H1 (cell line): ENCODE measurements around the gene PSD2.

ENCODE experiments used
- CBX8 ChIP-seq: fragments of 300-800, 300-1000 bp; sonication (generic); IDR thresholded peaks from 2 replicates; pipeline ENCODE4 v1.7.1; 2016; ENCODE audit warnings: low read depth, low read length, borderline replicate concordance
- CHD2 ChIP-seq: IDR thresholded peaks from 2 replicates; pipeline ENCODE4 v1.6.1; 2012; ENCODE audit warnings: low read length, improper control_type of control experiment
- EZH2 ChIP-seq: fragments of 200-600 bp; sonication (generic); IDR thresholded peaks from 2 replicates; pipeline ENCODE4 v1.7.1; 2012; ENCODE audit warnings: low read depth, mild to moderate bottlenecking, moderate library complexity, low read length, inconsistent platforms; ENCODE audit not compliant: severe bottlenecking
- KDM1A ChIP-seq: fragments of 200-600, 300-600 bp; sonication (generic); IDR thresholded peaks from 2 replicates; pipeline ENCODE4 v1.7.1; 2016; ENCODE audit warnings: mild to moderate bottlenecking, low read length, borderline replicate concordance
- POLR2A ChIP-seq, 2 experiments: IDR thresholded peaks; 1 replicate in 1 of 2; 2 replicates in 1 of 2; pipeline ENCODE4 v1.6.1; 2011; ENCODE audit warnings: low read depth in 2 of 2, low read length in 2 of 2, mild to moderate bottlenecking in 2 of 2; ENCODE audit errors: control extremely low read depth in 1 of 2
- TAF1 ChIP-seq: IDR thresholded peaks from 2 replicates; pipeline ENCODE4 v1.6.1; 2011; ENCODE audit warnings: mild to moderate bottlenecking, low read depth, low read length
- TCF12 ChIP-seq: IDR thresholded peaks from 2 replicates; pipeline ENCODE4 v1.6.1; 2011; ENCODE audit warnings: low read depth, mild to moderate bottlenecking, low read length
- YY1 ChIP-seq: IDR thresholded peaks from 2 replicates; pipeline ENCODE4 v1.6.1; 2011; ENCODE audit warnings: low read depth, mild to moderate bottlenecking, low read length
- ZNF274 ChIP-seq: IDR thresholded peaks from 2 replicates; pipeline ENCODE4 v1.7.0; 2012; ENCODE audit warnings: low read length, borderline replicate concordance; ENCODE audit errors: extremely low read depth
- TF ChIP-seq, protein P1 (sequence below), 3 experiments: IDR thresholded peaks; 1 replicate in 2 of 3; 2 replicates in 1 of 3; pipeline versions ENCODE4 v1.5.1 to v1.6.1; 2011; ENCODE audit warnings: low read length in 3 of 3, mild to moderate bottlenecking in 3 of 3, inconsistent platforms in 2 of 3, low read depth in 1 of 3, moderate library complexity in 1 of 3; ENCODE audit not compliant: insufficient read depth in 1 of 3; ENCODE audit errors: control extremely low read depth in 1 of 3
- TF ChIP-seq, protein P2 (sequence below): fragments of 300-600 bp; sonication (generic); IDR thresholded peaks from 2 replicates; pipeline ENCODE4 v1.7.1; 2012; ENCODE audit warnings: low read length, moderate library complexity, mild to moderate bottlenecking, inconsistent platforms; ENCODE audit not compliant: insufficient replicate concordance
- TF ChIP-seq, protein P3 (sequence below): IDR thresholded peaks from 2 replicates; pipeline ENCODE4 v1.6.1; 2012; ENCODE audit warnings: inconsistent platforms
- TF ChIP-seq, protein P4 (sequence below): IDR thresholded peaks from 2 replicates; pipeline ENCODE4 v1.6.1; 2011; ENCODE audit warnings: low read depth, mild to moderate bottlenecking, low read length; ENCODE audit not compliant: insufficient read depth

DNA sequence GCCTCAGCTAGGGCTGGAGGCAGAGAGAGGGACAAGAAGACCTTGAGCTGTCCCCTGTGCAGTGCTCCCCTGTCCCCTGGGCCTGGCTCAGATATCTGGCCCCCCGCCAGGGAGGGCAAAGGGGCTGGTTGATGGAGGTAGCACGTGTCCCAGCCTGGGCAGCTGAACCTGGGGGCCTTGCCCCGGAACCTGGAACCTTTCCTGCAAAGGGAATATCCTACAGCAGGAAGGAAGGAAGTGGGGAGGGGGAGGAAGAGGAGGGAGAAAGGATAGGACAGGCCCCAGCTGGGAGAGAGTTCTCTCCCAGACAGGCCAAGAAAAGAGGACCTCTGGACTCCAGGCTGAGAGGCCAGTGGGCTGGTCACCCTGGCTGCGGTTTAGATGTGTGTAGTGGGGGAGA, 27.6 kb upstream of the PSD2 start:
- TF ChIP-seq, protein P1, sequence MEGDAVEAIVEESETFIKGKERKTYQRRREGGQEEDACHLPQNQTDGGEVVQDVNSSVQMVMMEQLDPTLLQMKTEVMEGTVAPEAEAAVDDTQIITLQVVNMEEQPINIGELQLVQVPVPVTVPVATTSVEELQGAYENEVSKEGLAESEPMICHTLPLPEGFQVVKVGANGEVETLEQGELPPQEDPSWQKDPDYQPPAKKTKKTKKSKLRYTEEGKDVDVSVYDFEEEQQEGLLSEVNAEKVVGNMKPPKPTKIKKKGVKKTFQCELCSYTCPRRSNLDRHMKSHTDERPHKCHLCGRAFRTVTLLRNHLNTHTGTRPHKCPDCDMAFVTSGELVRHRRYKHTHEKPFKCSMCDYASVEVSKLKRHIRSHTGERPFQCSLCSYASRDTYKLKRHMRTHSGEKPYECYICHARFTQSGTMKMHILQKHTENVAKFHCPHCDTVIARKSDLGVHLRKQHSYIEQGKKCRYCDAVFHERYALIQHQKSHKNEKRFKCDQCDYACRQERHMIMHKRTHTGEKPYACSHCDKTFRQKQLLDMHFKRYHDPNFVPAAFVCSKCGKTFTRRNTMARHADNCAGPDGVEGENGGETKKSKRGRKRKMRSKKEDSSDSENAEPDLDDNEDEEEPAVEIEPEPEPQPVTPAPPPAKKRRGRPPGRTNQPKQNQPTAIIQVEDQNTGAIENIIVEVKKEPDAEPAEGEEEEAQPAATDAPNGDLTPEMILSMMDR (IDR thresholded peaks at IDR 0.05; ENCODE audit: control extremely low read depth in 1 of 3, insufficient read depth in 1 of 3, low read depth in 1 of 3, low read length in 3 of 3) = no peak
- TF ChIP-seq KDM1A (no peak), CBX8 (no peak), YY1 (no peak), TCF12 (no peak), POLR2A (IDR thresholded peaks at IDR 0.05; ENCODE audit: control extremely low read depth in 1 of 2, low read depth in 2 of 2, low read length in 2 of 2) (no peak), CHD2 (no peak), EZH2 (no peak), TAF1 (no peak), ZNF274 (no peak)
- TF ChIP-seq, protein P2, sequence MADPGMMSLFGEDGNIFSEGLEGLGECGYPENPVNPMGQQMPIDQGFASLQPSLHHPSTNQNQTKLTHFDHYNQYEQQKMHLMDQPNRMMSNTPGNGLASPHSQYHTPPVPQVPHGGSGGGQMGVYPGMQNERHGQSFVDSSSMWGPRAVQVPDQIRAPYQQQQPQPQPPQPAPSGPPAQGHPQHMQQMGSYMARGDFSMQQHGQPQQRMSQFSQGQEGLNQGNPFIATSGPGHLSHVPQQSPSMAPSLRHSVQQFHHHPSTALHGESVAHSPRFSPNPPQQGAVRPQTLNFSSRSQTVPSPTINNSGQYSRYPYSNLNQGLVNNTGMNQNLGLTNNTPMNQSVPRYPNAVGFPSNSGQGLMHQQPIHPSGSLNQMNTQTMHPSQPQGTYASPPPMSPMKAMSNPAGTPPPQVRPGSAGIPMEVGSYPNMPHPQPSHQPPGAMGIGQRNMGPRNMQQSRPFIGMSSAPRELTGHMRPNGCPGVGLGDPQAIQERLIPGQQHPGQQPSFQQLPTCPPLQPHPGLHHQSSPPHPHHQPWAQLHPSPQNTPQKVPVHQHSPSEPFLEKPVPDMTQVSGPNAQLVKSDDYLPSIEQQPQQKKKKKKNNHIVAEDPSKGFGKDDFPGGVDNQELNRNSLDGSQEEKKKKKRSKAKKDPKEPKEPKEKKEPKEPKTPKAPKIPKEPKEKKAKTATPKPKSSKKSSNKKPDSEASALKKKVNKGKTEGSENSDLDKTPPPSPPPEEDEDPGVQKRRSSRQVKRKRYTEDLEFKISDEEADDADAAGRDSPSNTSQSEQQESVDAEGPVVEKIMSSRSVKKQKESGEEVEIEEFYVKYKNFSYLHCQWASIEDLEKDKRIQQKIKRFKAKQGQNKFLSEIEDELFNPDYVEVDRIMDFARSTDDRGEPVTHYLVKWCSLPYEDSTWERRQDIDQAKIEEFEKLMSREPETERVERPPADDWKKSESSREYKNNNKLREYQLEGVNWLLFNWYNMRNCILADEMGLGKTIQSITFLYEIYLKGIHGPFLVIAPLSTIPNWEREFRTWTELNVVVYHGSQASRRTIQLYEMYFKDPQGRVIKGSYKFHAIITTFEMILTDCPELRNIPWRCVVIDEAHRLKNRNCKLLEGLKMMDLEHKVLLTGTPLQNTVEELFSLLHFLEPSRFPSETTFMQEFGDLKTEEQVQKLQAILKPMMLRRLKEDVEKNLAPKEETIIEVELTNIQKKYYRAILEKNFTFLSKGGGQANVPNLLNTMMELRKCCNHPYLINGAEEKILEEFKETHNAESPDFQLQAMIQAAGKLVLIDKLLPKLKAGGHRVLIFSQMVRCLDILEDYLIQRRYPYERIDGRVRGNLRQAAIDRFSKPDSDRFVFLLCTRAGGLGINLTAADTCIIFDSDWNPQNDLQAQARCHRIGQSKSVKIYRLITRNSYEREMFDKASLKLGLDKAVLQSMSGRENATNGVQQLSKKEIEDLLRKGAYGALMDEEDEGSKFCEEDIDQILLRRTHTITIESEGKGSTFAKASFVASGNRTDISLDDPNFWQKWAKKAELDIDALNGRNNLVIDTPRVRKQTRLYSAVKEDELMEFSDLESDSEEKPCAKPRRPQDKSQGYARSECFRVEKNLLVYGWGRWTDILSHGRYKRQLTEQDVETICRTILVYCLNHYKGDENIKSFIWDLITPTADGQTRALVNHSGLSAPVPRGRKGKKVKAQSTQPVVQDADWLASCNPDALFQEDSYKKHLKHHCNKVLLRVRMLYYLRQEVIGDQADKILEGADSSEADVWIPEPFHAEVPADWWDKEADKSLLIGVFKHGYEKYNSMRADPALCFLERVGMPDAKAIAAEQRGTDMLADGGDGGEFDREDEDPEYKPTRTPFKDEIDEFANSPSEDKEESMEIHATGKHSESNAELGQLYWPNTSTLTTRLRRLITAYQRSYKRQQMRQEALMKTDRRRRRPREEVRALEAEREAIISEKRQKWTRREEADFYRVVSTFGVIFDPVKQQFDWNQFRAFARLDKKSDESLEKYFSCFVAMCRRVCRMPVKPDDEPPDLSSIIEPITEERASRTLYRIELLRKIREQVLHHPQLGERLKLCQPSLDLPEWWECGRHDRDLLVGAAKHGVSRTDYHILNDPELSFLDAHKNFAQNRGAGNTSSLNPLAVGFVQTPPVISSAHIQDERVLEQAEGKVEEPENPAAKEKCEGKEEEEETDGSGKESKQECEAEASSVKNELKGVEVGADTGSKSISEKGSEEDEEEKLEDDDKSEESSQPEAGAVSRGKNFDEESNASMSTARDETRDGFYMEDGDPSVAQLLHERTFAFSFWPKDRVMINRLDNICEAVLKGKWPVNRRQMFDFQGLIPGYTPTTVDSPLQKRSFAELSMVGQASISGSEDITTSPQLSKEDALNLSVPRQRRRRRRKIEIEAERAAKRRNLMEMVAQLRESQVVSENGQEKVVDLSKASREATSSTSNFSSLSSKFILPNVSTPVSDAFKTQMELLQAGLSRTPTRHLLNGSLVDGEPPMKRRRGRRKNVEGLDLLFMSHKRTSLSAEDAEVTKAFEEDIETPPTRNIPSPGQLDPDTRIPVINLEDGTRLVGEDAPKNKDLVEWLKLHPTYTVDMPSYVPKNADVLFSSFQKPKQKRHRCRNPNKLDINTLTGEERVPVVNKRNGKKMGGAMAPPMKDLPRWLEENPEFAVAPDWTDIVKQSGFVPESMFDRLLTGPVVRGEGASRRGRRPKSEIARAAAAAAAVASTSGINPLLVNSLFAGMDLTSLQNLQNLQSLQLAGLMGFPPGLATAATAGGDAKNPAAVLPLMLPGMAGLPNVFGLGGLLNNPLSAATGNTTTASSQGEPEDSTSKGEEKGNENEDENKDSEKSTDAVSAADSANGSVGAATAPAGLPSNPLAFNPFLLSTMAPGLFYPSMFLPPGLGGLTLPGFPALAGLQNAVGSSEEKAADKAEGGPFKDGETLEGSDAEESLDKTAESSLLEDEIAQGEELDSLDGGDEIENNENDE = no peak
- TF ChIP-seq, protein P3, sequence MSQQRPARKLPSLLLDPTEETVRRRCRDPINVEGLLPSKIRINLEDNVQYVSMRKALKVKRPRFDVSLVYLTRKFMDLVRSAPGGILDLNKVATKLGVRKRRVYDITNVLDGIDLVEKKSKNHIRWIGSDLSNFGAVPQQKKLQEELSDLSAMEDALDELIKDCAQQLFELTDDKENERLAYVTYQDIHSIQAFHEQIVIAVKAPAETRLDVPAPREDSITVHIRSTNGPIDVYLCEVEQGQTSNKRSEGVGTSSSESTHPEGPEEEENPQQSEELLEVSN = no peak
- TF ChIP-seq, protein P4, sequence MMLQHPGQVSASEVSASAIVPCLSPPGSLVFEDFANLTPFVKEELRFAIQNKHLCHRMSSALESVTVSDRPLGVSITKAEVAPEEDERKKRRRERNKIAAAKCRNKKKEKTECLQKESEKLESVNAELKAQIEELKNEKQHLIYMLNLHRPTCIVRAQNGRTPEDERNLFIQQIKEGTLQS = no peak
